Neural cell (in vitro differentiated cells): ENCODE data around the gene NOL4L. TPM values are rescaled to one million over a fixed set of nuclear protein-coding genes. Genes with fewer than 3 reads are reported as not detected.

Experiments used
- H2AFZ ChIP-seq: fragments of 200-600, 300-800 bp; sonication (generic), shearing (Covaris generic); 2 replicates; pipeline ENCODE4 v1.6.0; 2014; ENCODE audit warnings: low read depth, mild to moderate bottlenecking, antibody characterized with exemption, low read length, moderate library complexity
- H3F3A ChIP-seq: fragments of 200-600 bp; shearing (Covaris generic); 2 replicates; pipeline ENCODE4 v1.6.1; 2016; ENCODE audit warnings: mild to moderate bottlenecking, moderate library complexity, mixed read lengths, antibody characterized with exemption, low read length; ENCODE audit not compliant: insufficient read depth, poor library complexity, severe bottlenecking
- H3K27ac ChIP-seq: fragments of 200-600, 300-800 bp; sonication (generic), shearing (Covaris generic); 2 replicates; pipeline ENCODE4 v1.5.1; 2014; ENCODE audit warnings: mild to moderate bottlenecking, low read length, moderate library complexity
- H3K27me3 ChIP-seq: fragments of 300-800, 200-600 bp; sonication (generic), shearing (Covaris generic); 2 replicates; pipeline ENCODE4 v1.6.0; 2014; ENCODE audit warnings: mild to moderate bottlenecking, low read depth, low read length, moderate library complexity; ENCODE audit not compliant: insufficient read depth
- H3K36me3 ChIP-seq: fragments of 300-800, 200-600 bp; sonication (generic), shearing (Covaris generic); 2 replicates; pipeline ENCODE4 v1.5.1; 2014; ENCODE audit warnings: mild to moderate bottlenecking, antibody characterized with exemption, low read length, moderate library complexity; ENCODE audit not compliant: insufficient read depth
- H3K4me2 ChIP-seq: fragments of 300-800, 200-600 bp; sonication (generic), shearing (Covaris generic); 2 replicates; pipeline ENCODE4 v1.6.0; 2014; ENCODE audit warnings: mild to moderate bottlenecking, low read length
- H3K4me3 ChIP-seq: fragments of 300-800, 200-600 bp; sonication (generic), shearing (Covaris generic); 2 replicates; pipeline ENCODE4 v1.5.1; 2014; ENCODE audit warnings: mild to moderate bottlenecking, low read length, moderate library complexity
- H3K79me2 ChIP-seq: fragments of 200-600 bp; shearing (Covaris generic); replicated peaks from 2 replicates; pipeline ENCODE4 v1.6.0; 2014; ENCODE audit warnings: mild to moderate bottlenecking, low read length, moderate library complexity; ENCODE audit not compliant: insufficient read depth
- H3K9ac ChIP-seq: fragments of 300-800, 200-600 bp; sonication (generic), shearing (Covaris generic); 2 replicates; pipeline ENCODE4 v1.6.1; 2016; ENCODE audit warnings: mild to moderate bottlenecking, low read length, mixed read lengths
- H3K9me2 ChIP-seq: fragments of 200-600 bp; shearing (Covaris generic); 2 replicates; pipeline ENCODE4 v1.6.1; 2016; ENCODE audit warnings: mild to moderate bottlenecking, low read length, mixed read lengths; ENCODE audit not compliant: insufficient read depth
- H3K9me3 ChIP-seq: fragments of 200-600, 300-800 bp; sonication (generic), shearing (Covaris generic); 2 replicates; pipeline ENCODE4 v1.6.1; 2016; ENCODE audit warnings: mild to moderate bottlenecking, mixed run types, low read length, moderate library complexity, mixed read lengths
- H4K20me1 ChIP-seq: fragments of 200-600 bp; shearing (Covaris generic); 2 replicates; pipeline ENCODE4 v1.6.1; 2016; ENCODE audit warnings: mild to moderate bottlenecking, mixed run types; ENCODE audit not compliant: insufficient read depth
- CTCF ChIP-seq: fragments of 450-650 bp; IDR thresholded peaks from 2 replicates; pipeline ENCODE4 v1.5.1; 2014; ENCODE audit warnings: antibody characterized with exemption, mild to moderate bottlenecking, moderate library complexity; ENCODE audit not compliant: poor library complexity, severe bottlenecking
- EP300 ChIP-seq: fragments of 450-650 bp; conservative IDR thresholded peaks from 2 replicates; pipeline ENCODE4 v1.6.1; 2014; ENCODE audit warnings: antibody characterized with exemption, mild to moderate bottlenecking, moderate library complexity; ENCODE audit not compliant: poor library complexity, severe bottlenecking
- EZH2 ChIP-seq: fragments of 200-600, 300-800 bp; shearing (Covaris generic), sonication (generic); IDR thresholded peaks from 2 replicates; pipeline ENCODE4 v1.6.1; 2014; ENCODE audit warnings: antibody characterized with exemption, low read length, borderline replicate concordance, mild to moderate bottlenecking; ENCODE audit not compliant: insufficient read depth, poor library complexity, severe bottlenecking
- MXI1 ChIP-seq: fragments of 450-650 bp; conservative IDR thresholded peaks from 2 replicates; pipeline ENCODE4 v1.6.1; 2014; ENCODE audit warnings: antibody characterized with exemption, mild to moderate bottlenecking; ENCODE audit not compliant: poor library complexity, severe bottlenecking
- POLR2AphosphoS5 ChIP-seq: IDR thresholded peaks from 2 replicates; pipeline ENCODE4 v1.6.1; 2012
- RAD21 ChIP-seq: fragments of 450-650 bp; conservative IDR thresholded peaks from 2 replicates; pipeline ENCODE4 v1.6.1; 2014; ENCODE audit warnings: antibody characterized with exemption, mild to moderate bottlenecking, moderate library complexity
- REST ChIP-seq: IDR thresholded peaks from 2 replicates; pipeline ENCODE4 v1.6.1; 2012; ENCODE audit warnings: borderline replicate concordance
- SMC3 ChIP-seq: fragments of 450-650 bp; conservative IDR thresholded peaks from 2 replicates; pipeline ENCODE4 v1.6.1; 2014; ENCODE audit warnings: antibody characterized with exemption, mild to moderate bottlenecking, moderate library complexity; ENCODE audit not compliant: poor library complexity
- TAF1 ChIP-seq: IDR thresholded peaks from 2 replicates; pipeline ENCODE4 v1.6.1; 2012; ENCODE audit warnings: low read depth
- polyA plus RNA-seq: library from polyadenylated mRNA; depleted of rRNA; stranded (reverse); fragments of >200 nt; gene quantifications from 2 replicates; pipeline ENCODE4 v1.2.3, GENCODE V29; 2014

NOL4L gene
- polyA plus RNA-seq, 1 donor from 2014 or later: 20.4 TPM

- no peak overlapping the region for H3K4me2 ChIP-seq
- H3K79me2 ChIP-seq: no peaks in the 10 kb centered on the region
- H3K9me2 ChIP-seq: no peaks in the 10 kb centered on the region
- H3K36me3 ChIP-seq: no peaks in the 10 kb centered on the region
- no peaks in the 10 kb centered on the region for H4K20me1 ChIP-seq
- no peaks in the 10 kb centered on the region for H3F3A ChIP-seq
- no peak overlapping the region for H3K9ac ChIP-seq
- H2AFZ ChIP-seq: no peak overlapping the region
- H3K9me3 ChIP-seq: no peaks in the 10 kb centered on the region
- TF ChIP-seq POLR2AphosphoS5 (no peak), RAD21 (no peak), CTCF (no peak), REST (no peak), EZH2 (no peak), TAF1 (no peak), MXI1 (no peak), EP300 (no peak), SMC3 (no peak)
- no peak overlapping the region for H3K4me3 ChIP-seq
- no peaks in the 10 kb centered on the region for H3K27me3 ChIP-seq
- no peak overlapping the region for H3K27ac ChIP-seq
Observed at GRCh38 chr20:32608664-32609015, 23.5 kb upstream of the NOL4L start.

GRCh38 chr20:32607727-32608663, 22.9 kb upstream of the NOL4L start:
- H3K9me2 ChIP-seq: no peaks in the 10 kb centered on the region
- H3K9ac ChIP-seq: no peak overlapping the region
- H4K20me1 ChIP-seq: no peaks in the 10 kb centered on the region
- no peaks in the 10 kb centered on the region for H3K79me2 ChIP-seq
- TF ChIP-seq REST (no peak), TAF1 (no peak), EP300 (no peak), RAD21 (no peak), POLR2AphosphoS5 (no peak), MXI1 (no peak), CTCF (no peak)
- no peaks in the 10 kb centered on the region for H3K27me3 ChIP-seq
- H3K9me3 ChIP-seq: no peaks in the 10 kb centered on the region
- H3K4me2 ChIP-seq: no peak overlapping the region
- no peaks in the 10 kb centered on the region for H3F3A ChIP-seq
- H3K4me3 ChIP-seq: no peak overlapping the region
- H2AFZ ChIP-seq: no peak overlapping the region
- H3K36me3 ChIP-seq: no peaks in the 10 kb centered on the region
- no peak overlapping the region for H3K27ac ChIP-seq
